Measurements from ENCODE around the gene TJAP1.
"Not testable (repeated sequence)": the region's sequence is repeated elsewhere in the genome, so short reads cannot be mapped to it uniquely, and the experiment has no call there.

Gene TJAP1

GRCh38 chr6:43538986-43539385 is 61.6 kb downstream of the TJAP1 start:
- H3K9me3 ChIP-seq (ENCODE audit: control insufficient read depth, insufficient read depth, low read length); H3K9ac ChIP-seq (ENCODE audit: low read depth, low read length); H3K4me1 ChIP-seq (ENCODE audit: insufficient read depth, low read length): not testable (repeated sequence)
- H3K36me3 ChIP-seq (ENCODE audit: insufficient read depth, low read length): peaks cover 26% of the 10 kb centered on the region

DNA sequence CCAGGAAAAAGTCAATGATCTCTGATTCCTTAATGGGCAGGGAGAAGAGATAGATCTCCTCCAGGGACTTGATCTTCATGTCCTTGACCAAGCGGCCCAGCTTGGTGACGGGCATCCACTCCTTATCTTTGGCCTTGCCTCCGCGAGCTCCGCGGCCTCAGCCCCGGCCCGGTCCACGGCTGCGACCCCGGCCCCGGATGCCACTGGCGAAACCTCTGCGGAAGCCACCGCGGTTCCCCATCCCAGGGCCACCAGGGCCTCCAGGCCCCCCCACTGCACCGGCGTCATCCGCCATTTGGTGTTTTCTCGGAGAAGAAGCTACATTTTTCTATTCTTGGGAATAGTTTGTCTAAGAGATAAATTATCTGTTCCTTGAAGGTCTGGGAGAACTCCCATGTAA is 62.0 kb downstream of the TJAP1 start:
- not testable (repeated sequence) for H3K4me1 ChIP-seq (ENCODE audit: insufficient read depth, low read length); H3K9ac ChIP-seq (ENCODE audit: low read depth, low read length); H3K9me3 ChIP-seq (ENCODE audit: control insufficient read depth, insufficient read depth, low read length)
- H3K36me3 ChIP-seq (ENCODE audit: insufficient read depth, low read length): peaks cover 22% of the 10 kb centered on the region

DNA sequence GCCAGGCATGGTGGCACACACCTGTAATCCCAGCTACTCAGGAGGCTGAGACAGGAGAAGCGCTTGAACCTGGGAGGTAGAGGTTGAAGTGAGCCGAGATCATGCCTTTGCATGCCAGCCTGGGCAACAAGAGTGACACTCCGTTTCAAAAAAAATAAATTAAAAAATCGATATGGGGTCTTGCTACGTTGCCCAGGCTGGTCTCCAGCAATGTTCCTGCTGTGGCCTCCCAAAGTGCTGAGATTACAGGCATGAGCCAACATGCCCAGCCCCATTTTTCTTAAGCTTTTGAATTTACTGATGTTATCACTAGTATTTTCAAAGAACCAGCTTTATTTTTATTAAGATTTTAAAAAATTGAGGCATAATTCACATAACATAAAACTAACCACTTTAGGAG is 63.1 kb downstream of the TJAP1 start:
- no peak overlapping the region for H3K9ac ChIP-seq (ENCODE audit: low read depth, low read length)
- H3K36me3 ChIP-seq (ENCODE audit: insufficient read depth, low read length): peaks cover 19% of the 10 kb centered on the region
- no peaks in the 10 kb centered on the region for H3K4me1 ChIP-seq (ENCODE audit: insufficient read depth, low read length)
- H3K9me3 ChIP-seq (ENCODE audit: control insufficient read depth, insufficient read depth, low read length): no peaks in the 10 kb centered on the region

DNA sequence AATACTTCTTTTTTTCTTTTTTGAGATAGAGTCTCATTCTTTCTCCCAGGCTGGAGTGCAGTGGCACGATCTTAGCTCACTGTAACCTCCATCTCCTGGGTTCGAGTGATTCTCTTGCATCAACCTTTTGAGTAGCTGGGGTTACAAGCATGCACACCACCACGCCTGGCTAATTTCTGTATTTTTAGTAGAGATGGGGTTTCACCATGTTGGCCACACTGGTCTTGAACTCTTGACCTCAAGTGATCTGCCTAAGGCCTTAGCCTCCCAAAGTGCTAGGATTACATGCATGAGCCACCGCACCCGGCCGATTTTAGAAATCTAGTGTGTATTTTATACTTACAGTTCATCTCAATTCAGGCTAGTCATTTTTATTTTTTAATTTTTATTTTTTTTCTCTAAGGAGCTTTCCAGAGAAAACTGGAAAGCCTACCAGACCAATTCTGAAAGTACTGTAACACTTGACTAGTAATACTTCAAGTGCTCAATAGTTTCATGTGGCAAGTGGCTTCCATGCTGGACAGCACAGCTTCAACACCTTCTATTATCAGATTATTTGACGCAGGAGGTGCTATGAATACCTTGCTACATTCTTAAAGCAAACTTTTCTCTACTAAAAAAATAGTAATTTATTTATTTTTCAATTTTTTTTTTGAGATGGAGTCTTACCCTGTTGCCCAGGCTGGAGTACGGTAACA is 64.6 kb downstream of the TJAP1 start:
- peaks cover 25% of the 10 kb centered on the region for H3K36me3 ChIP-seq (ENCODE audit: insufficient read depth, low read length)
- H3K9me3 ChIP-seq (ENCODE audit: control insufficient read depth, insufficient read depth, low read length): no peaks in the 10 kb centered on the region
- no peaks in the 10 kb centered on the region for H3K4me1 ChIP-seq (ENCODE audit: insufficient read depth, low read length)
- H3K9ac ChIP-seq (ENCODE audit: low read depth, low read length): no peak overlapping the region

DNA sequence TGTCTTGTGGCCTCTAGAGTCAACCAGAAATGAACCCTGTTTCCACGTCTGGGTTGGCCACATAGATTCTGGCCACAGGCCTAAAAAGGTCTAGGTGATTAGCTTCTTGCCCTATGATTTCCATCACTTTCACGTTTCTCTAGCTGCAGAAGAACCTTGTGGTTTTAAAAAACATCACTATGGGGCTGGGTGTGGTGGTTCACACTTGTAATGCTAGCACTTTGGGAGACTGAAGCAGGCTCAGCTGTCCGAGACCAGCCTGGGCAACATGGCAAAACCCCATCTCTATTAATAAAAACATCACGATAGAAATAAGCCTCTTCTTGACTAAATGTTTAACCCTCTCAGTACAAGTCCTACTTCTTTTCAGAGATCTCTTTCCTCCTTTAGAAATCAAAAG is 67.1 kb downstream of the TJAP1 start:
- no peaks in the 10 kb centered on the region for H3K4me1 ChIP-seq (ENCODE audit: insufficient read depth, low read length)
- H3K9ac ChIP-seq (ENCODE audit: low read depth, low read length): no peak overlapping the region
- H3K9me3 ChIP-seq (ENCODE audit: control insufficient read depth, insufficient read depth, low read length): no peaks in the 10 kb centered on the region
- H3K36me3 ChIP-seq (ENCODE audit: insufficient read depth, low read length): peaks cover 46% of the 10 kb centered on the region

DNA sequence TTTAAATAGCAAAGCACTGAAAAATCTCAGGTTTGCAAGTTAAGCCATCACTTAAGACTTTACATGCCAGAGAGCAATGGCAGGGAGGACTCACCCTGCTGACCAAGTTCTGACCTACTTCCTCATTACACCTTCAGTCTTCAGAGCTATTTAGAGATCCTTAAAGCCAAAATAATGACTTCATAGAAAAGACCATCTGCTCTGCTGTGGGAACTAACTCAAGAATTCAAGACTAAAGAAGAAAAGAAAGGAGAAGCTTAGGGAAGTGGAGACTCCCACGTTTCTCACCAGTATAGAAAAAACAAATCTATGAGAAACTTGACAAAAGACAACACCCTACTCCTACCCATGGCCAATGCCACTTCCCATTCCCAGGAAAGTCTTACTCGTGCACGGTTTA is 69.9 kb downstream of the TJAP1 start:
- H3K36me3 ChIP-seq (ENCODE audit: insufficient read depth, low read length): peaks cover 60% of the 10 kb centered on the region
- no peaks in the 10 kb centered on the region for H3K4me1 ChIP-seq (ENCODE audit: insufficient read depth, low read length)
- H3K9ac ChIP-seq (ENCODE audit: low read depth, low read length): no peak overlapping the region
- no peaks in the 10 kb centered on the region for H3K9me3 ChIP-seq (ENCODE audit: control insufficient read depth, insufficient read depth, low read length)

Measured in ES-I3 (cell line).